H9 (cell line): Measurements from ENCODE around the gene TMEM131. TPM values are rescaled to one million over a fixed set of nuclear protein-coding genes. Genes with fewer than 3 reads are reported as not detected.

ENCODE experiments used
- DNase-seq: peaks from one replicate; pipeline ENCODE4 v3.0.0-alpha.2; 2017
- H2AFZ ChIP-seq: one replicate; pipeline ENCODE4 v1.6.1; 2013; ENCODE audit warnings: mild to moderate bottlenecking, low read length, control low read depth, moderate library complexity
- H2AK5ac ChIP-seq: 2 replicates; pipeline ENCODE4 v1.6.1; 2013; ENCODE audit warnings: low read length, control low read depth, mixed read lengths; ENCODE audit not compliant: insufficient read length
- H2BK120ac ChIP-seq: one replicate; pipeline ENCODE4 v1.6.1; 2013; ENCODE audit warnings: low read depth, mild to moderate bottlenecking, low read length, control low read depth, inconsistent platforms; ENCODE audit not compliant: poor library complexity, severe bottlenecking
- H2BK12ac ChIP-seq: 2 replicates; pipeline ENCODE4 v1.6.1; 2013; ENCODE audit warnings: low read length, control low read depth, mixed read lengths, low read depth; ENCODE audit not compliant: insufficient read length
- H2BK15ac ChIP-seq: 2 replicates; pipeline ENCODE4 v1.6.1; 2013; ENCODE audit warnings: low read depth, low read length, control low read depth
- H2BK20ac ChIP-seq: one replicate; pipeline ENCODE4 v1.6.1; 2013; ENCODE audit warnings: low read depth, mild to moderate bottlenecking, low read length, control low read depth, inconsistent platforms; ENCODE audit not compliant: poor library complexity, severe bottlenecking
- H2BK5ac ChIP-seq: 2 replicates; pipeline ENCODE4 v1.6.1; 2013; ENCODE audit warnings: low read length, control low read depth, mixed read lengths; ENCODE audit not compliant: insufficient read length
- H3K14ac ChIP-seq: 2 replicates; pipeline ENCODE4 v1.6.1; 2013; ENCODE audit warnings: low read length, control low read depth; ENCODE audit not compliant: insufficient read depth
- H3K18ac ChIP-seq: 2 replicates; pipeline ENCODE4 v1.6.1; 2013; ENCODE audit warnings: low read depth, mild to moderate bottlenecking, mixed read lengths, low read length, control low read depth; ENCODE audit not compliant: insufficient read length
- H3K23ac ChIP-seq: 2 replicates; pipeline ENCODE4 v1.6.1; 2013; ENCODE audit warnings: low read length, control low read depth, mixed read lengths, low read depth; ENCODE audit not compliant: insufficient read length
- H3K23me2 ChIP-seq: 2 replicates; pipeline ENCODE4 v1.6.1; 2013; ENCODE audit warnings: low read depth, mild to moderate bottlenecking, mixed read lengths, low read length, control low read depth; ENCODE audit not compliant: insufficient read length, poor library complexity, severe bottlenecking
- H3K27ac ChIP-seq: 2 replicates; pipeline ENCODE4 v1.5.1; 2013; ENCODE audit warnings: low read length, control low read depth, mixed read lengths, low read depth; ENCODE audit not compliant: insufficient read length
- H3K27me3 ChIP-seq: 2 replicates; pipeline ENCODE4 v1.6.1; 2013; ENCODE audit warnings: low read length, control low read depth, inconsistent platforms; ENCODE audit not compliant: insufficient read depth
- H3K4ac ChIP-seq: 2 replicates; pipeline ENCODE4 v1.6.1; 2013; ENCODE audit warnings: low read depth, mild to moderate bottlenecking, control low read depth, inconsistent platforms, low read length, moderate library complexity
- H3K4me1 ChIP-seq: 2 replicates; pipeline ENCODE4 v1.6.1; 2013; ENCODE audit warnings: low read length, control low read depth, inconsistent platforms; ENCODE audit not compliant: insufficient read depth
- H3K4me2 ChIP-seq: 2 replicates; pipeline ENCODE4 v1.6.1; 2013; ENCODE audit warnings: low read length, control low read depth, mixed read lengths; ENCODE audit not compliant: insufficient read length, insufficient read depth
- H3K56ac ChIP-seq: 2 replicates; pipeline ENCODE4 v1.6.1; 2013; ENCODE audit warnings: low read depth, mild to moderate bottlenecking, mixed read lengths, low read length, control low read depth; ENCODE audit not compliant: insufficient read length
- H3K79me1 ChIP-seq: 2 replicates; pipeline ENCODE4 v1.6.1; 2013; ENCODE audit warnings: low read depth, mild to moderate bottlenecking, moderate library complexity, low read length, control low read depth, inconsistent platforms; ENCODE audit not compliant: insufficient read depth, poor library complexity, severe bottlenecking
- H3K79me2 ChIP-seq: 2 replicates; pipeline ENCODE4 v1.6.1; 2013; ENCODE audit warnings: low read length, control low read depth, inconsistent platforms; ENCODE audit not compliant: insufficient read depth
- H3K9ac ChIP-seq: 2 replicates; pipeline ENCODE4 v1.6.1; 2013; ENCODE audit warnings: low read length, control low read depth, mixed read lengths; ENCODE audit not compliant: insufficient read length; ENCODE audit errors: extremely low read depth
- H3K9me3 ChIP-seq: one replicate; pipeline ENCODE4 v1.6.1; 2013; ENCODE audit warnings: low read depth, low read length, inconsistent platforms; ENCODE audit not compliant: control insufficient read depth
- H3T11ph ChIP-seq: one replicate; pipeline ENCODE4 v1.6.1; 2013; ENCODE audit warnings: mild to moderate bottlenecking, low read length, control low read depth, inconsistent platforms
- H4K20me1 ChIP-seq: one replicate; pipeline ENCODE4 v1.6.1; 2013; ENCODE audit not compliant: control insufficient read depth, insufficient read length, insufficient read depth
- H4K5ac ChIP-seq: 2 replicates; pipeline ENCODE4 v1.6.1; 2013; ENCODE audit warnings: low read depth, mild to moderate bottlenecking, mixed read lengths, low read length, control low read depth; ENCODE audit not compliant: insufficient read length
- H4K8ac ChIP-seq: replicated peaks from 2 replicates; pipeline ENCODE4 v1.6.1; 2013; ENCODE audit warnings: low read length, control low read depth, mixed read lengths, low read depth; ENCODE audit not compliant: insufficient read length
- H4K91ac ChIP-seq: 2 replicates; pipeline ENCODE4 v1.6.1; 2013; ENCODE audit warnings: low read depth, mild to moderate bottlenecking, moderate library complexity, mixed read lengths, low read length, control low read depth; ENCODE audit not compliant: insufficient read length
- H3K27ac Mint-ChIP-seq, 3 experiments: 2 replicates in 2 of 3; 3 replicates in 1 of 3; pipeline ENCODE4 v1.8.0; 2020 to 2021; ENCODE audit warnings: mixed read lengths in 3 of 3, mild to moderate bottlenecking in 1 of 3, moderate library complexity in 1 of 3
- H3K27me3 Mint-ChIP-seq: 2 replicates; pipeline ENCODE4 v1.8.0; 2021; ENCODE audit warnings: low read depth, mild to moderate bottlenecking, moderate library complexity, mixed read lengths
- H3K36me3 Mint-ChIP-seq, 3 experiments: 2 replicates in 2 of 3; 3 replicates in 1 of 3; pipeline ENCODE4 v1.8.0; 2020 to 2021; ENCODE audit warnings: low read depth in 3 of 3, mixed read lengths in 3 of 3; ENCODE audit not compliant: insufficient read depth in 1 of 3
- H3K4me1 Mint-ChIP-seq, 2 experiments: 2 replicates each; pipeline ENCODE4 v1.8.0; 2020; ENCODE audit warnings: mixed read lengths in 2 of 2
- H3K4me3 Mint-ChIP-seq, 2 experiments: 2 replicates in 1 of 2; 3 replicates in 1 of 2; pipeline ENCODE4 v1.8.0; 2020 to 2021; ENCODE audit warnings: mild to moderate bottlenecking in 2 of 2, mixed read lengths in 2 of 2, moderate library complexity in 1 of 2
- H3K9me3 Mint-ChIP-seq, 2 experiments: 2 replicates in 1 of 2; 3 replicates in 1 of 2; pipeline ENCODE4 v1.8.0; 2020; ENCODE audit warnings: mild to moderate bottlenecking in 2 of 2, mixed read lengths in 2 of 2, moderate library complexity in 1 of 2
- CTCF ChIP-seq: fragments of 200-600 bp; sonication (generic); conservative IDR thresholded peaks from 3 replicates; pipeline ENCODE4 v1.8.0; 2021; ENCODE audit warnings: antibody characterized with exemption, mild to moderate bottlenecking
- WGBS: extraction: QIAGEN DNeasy Blood & Tissue Kit; methylation state at CpG from one replicate; pipeline ENCODE4 v1.1.7; 2013; ENCODE audit warnings: missing lambda C conversion rate, low lambda C conversion rate, mixed read lengths; ENCODE audit not compliant: insufficient read length; ENCODE audit errors: extremely low coverage; 5-methylcytosine and 5-hydroxymethylcytosine counted together
- total RNA-seq: library from RNA; stranded (reverse); gene quantifications from 2 replicates; pipeline ENCODE4 v1.2.1, GENCODE V29; 2021

The TMEM131 gene
- total RNA-seq, 1 experiment from 2014 or later, result 20.9 TPM

GRCh38 chr2:97754690-97755346 lies 240.9 kb downstream of the TMEM131 start:
- no peak overlapping the region for H3K4me3 Mint-ChIP-seq
- no peak overlapping the region for H3K56ac ChIP-seq
- H3T11ph ChIP-seq, result no peak overlapping the region
- no peak overlapping the region; a peak in 2 of 7 replicates for H3K27ac Mint-ChIP-seq
- peaks cover 4 to 44% (median 33%) of the 10 kb centered on the region in 3 experiments; a peak in 5 of 7 replicates for H3K36me3 Mint-ChIP-seq
- no peaks in the 10 kb centered on the region for H3K79me2 ChIP-seq
- no peak overlapping the region; the same call in 1 of the 2 replicates for H3K14ac ChIP-seq
- no peak overlapping the region for H4K91ac ChIP-seq
- H4K8ac ChIP-seq, result no peak overlapping the region
- no peak overlapping the region for H3K4me2 ChIP-seq
- no peak overlapping the region for H2BK20ac ChIP-seq
- H3K4ac ChIP-seq, result no peak overlapping the region
- H3K4me1 Mint-ChIP-seq, result peaks cover 21 to 28% of the 10 kb centered on the region in 2 experiments
- no peak overlapping the region for H2BK120ac ChIP-seq
- H3K9me3 Mint-ChIP-seq, result no peaks in the 10 kb centered on the region
- no peak for DNase-seq
- no peaks in the 10 kb centered on the region for H3K9me3 ChIP-seq
- H3K23me2 ChIP-seq, result no peaks in the 10 kb centered on the region
- no peak overlapping the region for H2AFZ ChIP-seq
- no peak overlapping the region for H2BK12ac ChIP-seq
- H2BK5ac ChIP-seq, result no peak overlapping the region
- H4K5ac ChIP-seq, result no peak overlapping the region
- H2BK15ac ChIP-seq, result no peak overlapping the region
- no CpG with 5 or more reads among the region's 12 CpGs for WGBS
- no peak for TF ChIP-seq CTCF
- no peaks in the 10 kb centered on the region for H3K79me1 ChIP-seq
- no peak overlapping the region for H3K18ac ChIP-seq
- no peak overlapping the region for H3K9ac ChIP-seq
- no peaks in the 10 kb centered on the region for H3K27me3 Mint-ChIP-seq
- H4K20me1 ChIP-seq, result no peaks in the 10 kb centered on the region
- no peaks in the 10 kb centered on the region for H3K27me3 ChIP-seq
- no peaks in the 10 kb centered on the region for H3K4me1 ChIP-seq
- H3K23ac ChIP-seq, result no peak overlapping the region
- H2AK5ac ChIP-seq, result no peak overlapping the region
- H3K27ac ChIP-seq, result no peak overlapping the region
